ENCODE data around the gene UCP1.

Gene UCP1, protein sequence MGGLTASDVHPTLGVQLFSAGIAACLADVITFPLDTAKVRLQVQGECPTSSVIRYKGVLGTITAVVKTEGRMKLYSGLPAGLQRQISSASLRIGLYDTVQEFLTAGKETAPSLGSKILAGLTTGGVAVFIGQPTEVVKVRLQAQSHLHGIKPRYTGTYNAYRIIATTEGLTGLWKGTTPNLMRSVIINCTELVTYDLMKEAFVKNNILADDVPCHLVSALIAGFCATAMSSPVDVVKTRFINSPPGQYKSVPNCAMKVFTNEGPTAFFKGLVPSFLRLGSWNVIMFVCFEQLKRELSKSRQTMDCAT

DNA sequence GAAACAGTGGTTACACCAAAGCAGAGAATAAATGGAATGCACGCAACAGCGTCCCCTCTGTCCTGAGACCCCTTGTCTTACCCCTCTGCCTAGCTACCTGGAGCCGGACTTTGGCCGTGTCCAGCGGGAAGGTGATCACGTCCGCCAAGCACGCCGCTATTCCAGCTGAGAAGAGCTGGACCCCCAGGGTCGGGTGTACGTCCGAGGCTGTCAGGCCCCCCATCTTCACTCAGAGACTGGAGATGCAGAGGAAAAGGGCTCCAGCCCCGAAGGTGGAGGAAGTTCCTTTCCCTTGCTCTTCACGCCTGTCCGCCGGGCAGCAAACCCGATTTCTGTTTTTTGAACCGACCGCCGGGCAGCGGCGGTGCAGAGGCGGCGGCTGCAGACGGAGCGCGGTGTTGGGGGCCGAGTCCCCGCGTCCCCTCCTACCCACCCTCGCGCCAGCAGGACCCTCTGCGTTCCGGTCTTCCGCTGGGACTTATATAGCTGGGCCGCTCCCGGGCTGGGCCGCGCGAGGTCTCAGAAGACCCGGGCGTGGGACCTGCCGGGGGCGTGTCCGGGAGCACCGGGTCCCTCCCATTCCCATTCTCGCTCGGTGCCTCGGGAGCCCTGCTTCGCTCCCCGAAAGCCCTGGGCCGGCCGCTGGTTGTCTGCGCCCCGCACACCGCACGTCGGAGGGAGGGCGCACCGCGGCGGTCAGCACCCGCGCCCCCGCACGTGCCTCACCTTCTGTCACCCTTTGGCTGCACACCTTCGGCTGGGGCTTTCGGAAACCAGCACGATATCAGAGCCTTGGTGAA is at the start of gene UCP1:
TSS of gene UCP1 (minus strand) at position 455 of the 800 bp plus-strand sequence. CDS start at position 223, 232 bp downstream.
- no peak for DNase-seq

DNA sequence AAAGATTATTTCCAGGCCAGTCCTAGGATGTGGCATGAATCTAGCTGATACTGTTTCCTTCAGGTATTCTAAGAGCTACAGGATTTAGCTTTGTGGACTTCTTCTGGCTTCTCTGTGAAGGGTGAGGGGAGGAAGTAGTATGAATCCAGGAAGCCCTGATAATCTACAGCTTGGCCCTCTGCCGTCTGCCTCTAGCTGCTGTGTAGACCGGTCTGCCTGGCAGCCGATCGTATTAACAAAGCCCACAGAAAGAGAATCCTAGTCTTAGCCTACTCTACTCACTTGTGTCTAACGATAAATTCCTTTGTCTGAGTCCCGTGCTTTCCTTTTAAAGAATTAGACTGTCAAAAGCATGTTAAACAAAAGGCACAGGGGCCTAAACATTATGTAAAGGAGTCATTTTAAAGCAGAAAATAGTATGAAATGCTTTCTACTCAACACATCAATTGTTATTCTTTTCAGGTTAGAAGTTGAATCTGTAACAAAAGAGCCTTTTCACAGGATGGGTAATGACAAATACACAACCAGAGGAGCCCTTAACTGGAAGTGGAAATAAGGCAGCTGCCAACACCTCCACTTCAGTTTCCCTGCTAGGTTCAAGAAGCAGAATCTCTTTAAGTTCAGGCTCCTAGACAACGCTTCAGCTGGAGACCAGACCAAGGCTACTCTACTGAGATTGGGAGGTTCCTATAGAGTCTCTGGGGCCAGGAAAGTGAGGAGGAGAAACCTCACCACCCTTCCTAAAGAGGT is 48.9 kb upstream of the UCP1 start:
- DNase-seq, result no peak

DNA sequence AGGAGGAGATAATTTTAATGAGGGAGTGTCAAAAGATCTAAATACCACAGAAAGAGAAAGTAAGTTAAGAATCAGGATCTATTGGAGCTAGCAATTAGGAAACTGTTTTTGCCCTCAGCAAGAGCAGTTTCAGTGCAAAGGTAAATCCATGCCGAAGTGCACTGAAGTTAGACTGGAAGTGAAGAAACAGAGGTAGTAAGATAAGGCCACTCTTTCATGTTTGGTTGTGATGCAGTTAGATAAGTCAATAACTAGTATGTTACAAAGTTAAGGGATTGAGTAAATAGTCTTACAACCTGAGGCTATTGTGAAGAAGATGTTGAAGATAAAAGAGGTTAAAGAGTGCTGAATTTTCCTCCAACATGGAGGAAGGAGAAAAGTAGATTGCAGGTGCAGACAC is 46.7 kb upstream of the UCP1 start:
- no peak for DNase-seq

DNA sequence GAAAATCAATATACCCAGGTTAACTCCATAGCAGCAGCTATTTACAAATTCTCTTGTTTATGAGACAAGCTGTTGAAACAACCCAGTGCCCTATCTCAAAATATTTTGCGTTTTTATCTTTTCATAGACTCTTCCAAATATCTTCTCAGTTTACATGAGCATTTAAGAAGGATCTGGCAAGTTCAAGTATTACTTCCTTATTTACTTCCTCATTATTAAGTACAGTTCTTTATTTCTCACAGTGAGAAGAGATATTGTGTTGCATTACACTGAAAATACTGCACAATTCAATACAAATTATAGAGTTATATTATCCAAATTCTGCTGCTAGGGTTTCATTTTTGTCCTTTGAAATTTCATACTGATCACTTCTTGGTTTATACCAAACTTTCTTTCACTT is 43.6 kb upstream of the UCP1 start:
- DNase-seq, result no peak

DNA sequence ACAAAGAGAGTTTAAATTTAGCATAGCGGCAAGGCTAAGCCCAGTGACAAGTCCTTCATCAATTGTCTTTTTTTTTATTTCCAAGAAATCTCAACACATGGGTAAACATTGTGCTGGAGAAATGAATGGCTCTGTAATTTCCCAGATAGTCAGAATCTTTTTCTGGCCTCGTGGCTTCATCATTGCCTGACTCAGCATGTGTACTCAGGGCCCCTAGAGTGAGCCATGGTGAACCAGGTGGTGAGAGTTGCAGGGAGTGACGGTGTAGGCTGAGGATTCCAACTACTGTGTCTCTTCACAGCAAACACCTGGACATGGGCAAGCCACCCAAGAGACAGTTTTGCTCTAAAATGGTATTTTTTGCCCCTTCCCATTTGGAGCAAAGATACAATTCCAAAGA is 43.1 kb upstream of the UCP1 start:
- no peak for DNase-seq

DNA sequence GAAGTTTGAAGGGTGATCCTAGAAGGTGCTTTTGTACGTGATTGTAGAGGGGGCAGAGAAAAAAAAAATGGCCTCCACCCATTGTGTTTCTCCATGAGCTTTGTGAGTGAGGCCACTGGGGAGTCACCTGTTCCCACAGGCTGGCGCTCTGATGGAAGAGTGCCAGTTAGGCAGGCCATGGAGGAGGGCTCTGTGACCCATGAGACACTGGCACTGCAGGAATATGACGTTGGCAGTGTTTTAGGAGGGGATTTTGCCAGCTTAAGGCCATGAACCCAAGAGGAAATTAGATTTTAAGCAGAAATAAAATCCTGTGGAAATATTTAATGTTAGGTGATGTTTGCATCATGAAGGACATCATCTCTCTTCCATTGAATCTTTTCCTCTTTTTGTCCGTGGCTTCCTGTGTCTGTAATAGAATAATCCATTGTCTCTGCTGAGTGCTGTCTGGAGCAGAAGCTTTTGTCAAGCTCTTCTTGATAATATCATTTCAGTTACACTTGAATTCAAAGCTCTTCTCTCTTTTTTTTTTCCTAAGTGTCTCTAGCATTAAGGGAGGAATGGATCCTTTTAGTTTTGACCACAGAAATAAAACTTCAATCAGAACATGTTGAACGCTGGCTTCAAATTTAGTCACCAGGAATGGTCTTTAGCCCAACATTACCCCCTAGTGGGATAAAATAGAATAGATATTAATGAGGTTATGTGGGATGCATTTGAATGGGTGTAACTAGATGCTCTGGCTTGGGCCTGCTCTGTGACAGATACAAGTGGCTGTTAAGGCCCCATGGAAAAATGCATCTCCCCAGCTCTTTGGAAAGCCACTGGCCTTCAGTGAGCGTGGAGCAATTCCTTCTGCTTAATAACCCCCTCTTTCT is 41.0 kb upstream of the UCP1 start:
- DNase-seq, result peak; percentile 35

DNA sequence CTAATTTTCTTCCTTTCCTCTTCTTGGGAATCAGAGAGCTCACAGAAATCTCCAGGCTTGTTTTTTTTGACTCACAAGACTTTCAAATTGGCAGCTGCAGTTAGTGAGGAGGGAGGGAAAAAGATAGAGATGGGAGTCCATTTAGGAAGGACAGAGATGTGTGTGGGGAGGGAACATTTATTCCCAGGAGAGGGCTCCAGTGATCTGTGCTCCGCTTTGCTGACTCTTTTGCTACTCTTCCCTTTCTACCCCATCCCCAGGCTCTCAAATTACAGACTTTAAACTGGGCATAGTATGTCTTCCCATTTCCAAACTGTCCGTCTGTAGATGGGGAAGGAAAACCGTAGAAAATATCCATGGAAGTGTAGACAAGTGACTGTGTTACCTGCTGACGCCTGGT is 39.1 kb upstream of the UCP1 start:
- DNase-seq, result no peak

DNA sequence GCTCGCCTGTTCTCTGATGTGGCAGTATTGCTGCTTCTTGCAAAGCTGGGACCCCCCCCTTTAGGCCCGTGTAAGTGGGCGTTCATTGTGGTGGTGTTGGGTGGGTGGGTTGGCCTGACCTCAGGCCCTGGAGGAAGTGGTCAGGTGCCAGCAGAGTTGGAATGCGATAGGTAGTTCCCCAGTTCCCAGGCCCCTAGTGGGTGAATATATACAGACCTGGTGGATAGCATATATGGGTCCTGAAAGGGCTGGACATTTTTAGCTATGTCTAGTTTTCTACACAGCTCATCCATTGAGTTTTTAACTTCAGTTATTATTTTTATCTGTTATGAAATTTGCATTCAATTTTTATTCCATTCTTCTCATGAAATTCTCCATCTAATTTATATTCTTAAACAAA is 35.8 kb upstream of the UCP1 start:
- no peak for DNase-seq

DNA sequence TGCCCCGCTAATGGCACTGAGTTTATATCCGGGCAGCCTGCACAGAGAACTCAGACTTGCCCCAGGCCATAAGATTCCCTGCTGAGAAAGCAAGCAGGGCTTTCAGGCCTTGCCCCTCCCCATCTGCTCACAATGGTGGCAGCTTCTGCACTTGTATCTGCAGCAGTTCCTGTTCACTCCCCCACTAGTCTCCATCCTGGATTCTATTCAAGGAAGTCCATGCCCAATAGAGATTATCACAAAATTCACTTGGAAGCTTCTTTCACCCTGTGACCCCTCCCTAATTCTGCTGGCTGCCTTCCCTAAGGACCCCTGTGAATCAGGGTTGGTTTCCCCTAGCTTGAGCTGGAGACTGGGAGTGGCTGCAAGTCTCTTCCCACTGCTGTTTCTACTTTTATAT is 34.5 kb upstream of the UCP1 start:
- no peak for DNase-seq

DNA sequence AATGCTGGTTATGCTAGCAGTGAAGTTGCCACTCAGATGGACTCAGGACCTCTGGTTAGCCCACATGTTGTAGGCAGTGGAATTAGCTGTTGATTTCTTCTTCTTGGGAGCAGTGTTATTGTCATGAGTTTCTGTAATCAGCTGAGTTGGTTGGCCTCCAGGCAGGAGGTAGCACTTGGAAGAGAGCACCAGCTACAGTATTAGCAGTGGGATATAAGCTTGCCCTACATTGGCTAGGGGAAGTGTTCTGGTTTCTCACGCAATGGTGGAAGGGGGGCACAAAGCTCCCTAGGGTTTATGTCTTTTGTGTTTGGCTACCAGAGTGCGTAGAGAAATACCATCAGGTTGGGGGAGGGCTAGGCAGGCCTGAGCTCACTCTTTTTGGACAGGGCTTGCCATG is 34.0 kb upstream of the UCP1 start:
- DNase-seq, result no peak

DNA sequence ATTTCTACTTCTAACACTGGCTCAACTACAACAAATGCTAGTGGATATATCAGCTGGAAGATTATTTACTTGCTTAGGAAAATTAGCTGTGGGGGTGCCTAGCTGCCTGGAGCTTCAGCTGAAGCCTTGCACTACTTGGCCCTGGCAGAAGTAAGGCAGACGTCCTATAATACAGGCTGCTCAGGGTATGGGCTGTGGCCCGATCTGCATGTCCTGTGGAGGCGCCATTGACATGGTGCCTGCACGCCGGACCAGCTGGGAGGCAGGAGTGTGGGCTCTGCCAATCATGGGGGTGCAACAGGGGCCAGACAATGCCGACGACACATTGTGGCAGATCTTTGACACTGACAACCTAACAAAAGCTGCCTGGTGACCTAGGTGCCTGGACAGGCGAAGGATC is 31.6 kb upstream of the UCP1 start:
- DNase-seq, result no peak

DNA sequence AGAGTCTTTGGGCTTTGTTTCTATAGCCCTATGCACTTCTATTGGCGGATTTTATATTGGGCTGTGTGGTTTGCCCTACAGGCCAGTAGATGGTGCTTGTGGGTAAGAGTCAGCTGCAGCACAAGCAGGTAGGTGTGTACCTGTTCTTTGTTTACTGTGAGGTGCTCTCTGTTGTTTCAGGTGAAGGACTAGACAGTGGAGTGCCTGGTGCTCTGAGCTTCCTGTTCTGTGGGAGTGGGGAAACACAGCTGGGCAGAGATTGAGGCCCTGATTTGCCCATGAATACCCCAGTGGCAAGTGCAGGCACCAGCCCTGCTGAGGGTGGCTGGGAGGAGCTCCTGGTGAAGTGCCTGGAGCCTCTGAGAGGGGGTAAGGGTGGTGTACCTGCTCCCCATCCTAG is 26.3 kb upstream of the UCP1 start:
- DNase-seq, result peak; percentile 2

DNA sequence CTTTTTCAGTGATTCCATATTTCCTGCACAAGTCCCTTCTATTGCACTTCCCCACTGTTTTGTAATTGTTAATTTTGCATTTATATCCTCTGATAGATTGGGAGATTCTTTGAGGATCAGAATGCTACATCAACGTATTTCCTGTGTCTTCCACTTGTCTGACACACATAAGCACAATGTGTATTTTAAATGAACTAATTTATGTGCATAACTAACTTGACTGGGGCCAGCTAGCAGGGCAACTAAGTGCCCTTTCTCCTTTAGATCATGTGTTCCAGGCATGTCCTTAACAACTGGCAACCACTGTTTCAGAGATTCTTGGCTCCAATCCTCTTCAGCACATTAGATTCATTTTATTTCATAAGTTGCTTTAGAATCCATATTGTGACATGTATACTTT is 15.7 kb upstream of the UCP1 start:
- DNase-seq, result no peak

DNA sequence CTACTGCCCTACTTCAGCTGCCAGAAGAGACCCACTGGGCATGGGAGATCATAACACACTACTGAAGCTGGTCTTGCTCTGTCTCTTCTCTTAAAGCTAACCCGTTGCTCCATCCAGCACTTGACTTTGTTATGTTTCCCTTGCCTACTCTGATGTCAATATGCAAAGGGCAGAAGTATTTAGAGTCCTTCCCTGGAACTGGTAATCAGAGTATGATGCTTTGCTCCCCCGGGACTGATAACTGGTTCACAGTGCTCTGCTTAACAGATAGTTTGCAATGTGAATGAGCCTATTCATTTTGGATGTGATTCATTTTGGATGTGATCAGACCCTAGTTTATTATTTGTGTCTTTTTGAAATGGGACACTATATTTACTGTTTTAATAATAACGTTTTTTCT is 12.3 kb upstream of the UCP1 start:
- no peak for DNase-seq

DNA sequence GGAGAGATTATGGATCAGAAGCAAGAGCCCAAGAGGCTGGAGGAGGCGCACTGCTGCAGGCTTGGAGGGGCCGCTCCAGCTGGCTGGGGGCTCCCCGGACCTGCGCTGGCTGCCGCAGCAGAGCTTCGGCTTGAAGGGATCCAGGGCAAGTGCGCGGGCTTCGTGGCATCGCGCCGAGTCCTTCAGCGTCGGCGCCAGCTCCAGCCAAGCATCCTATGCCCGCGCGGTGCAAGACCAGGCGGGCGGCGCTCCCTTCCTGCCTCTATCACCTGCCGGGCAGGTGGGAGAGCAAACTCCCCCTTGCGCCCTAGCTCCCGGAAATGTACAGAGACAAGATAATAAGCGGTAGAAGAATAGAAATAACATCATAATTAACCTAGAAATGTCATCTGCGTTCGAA is 10.5 kb upstream of the UCP1 start:
- DNase-seq, result no peak

DNA sequence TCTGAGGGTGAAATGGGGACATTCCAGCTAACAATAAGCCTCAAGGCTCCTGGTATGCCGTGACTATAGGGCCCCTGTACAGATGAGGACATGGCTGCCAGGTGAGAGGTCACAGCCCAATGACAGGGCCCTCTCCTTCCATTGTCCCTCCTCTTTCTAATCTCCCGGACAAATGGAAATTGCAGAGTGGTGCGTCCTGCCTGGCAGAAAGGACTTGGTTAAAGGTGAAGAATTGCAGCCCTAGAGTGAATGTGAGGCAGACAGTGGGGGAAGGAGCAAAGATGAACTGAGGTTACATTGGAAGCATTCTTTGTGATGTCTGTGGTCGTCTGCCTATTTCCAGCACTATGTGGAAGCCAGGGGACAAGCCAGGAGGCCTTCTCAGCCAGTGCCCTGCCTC is 6.7 kb upstream of the UCP1 start:
- DNase-seq, result no peak

DNA sequence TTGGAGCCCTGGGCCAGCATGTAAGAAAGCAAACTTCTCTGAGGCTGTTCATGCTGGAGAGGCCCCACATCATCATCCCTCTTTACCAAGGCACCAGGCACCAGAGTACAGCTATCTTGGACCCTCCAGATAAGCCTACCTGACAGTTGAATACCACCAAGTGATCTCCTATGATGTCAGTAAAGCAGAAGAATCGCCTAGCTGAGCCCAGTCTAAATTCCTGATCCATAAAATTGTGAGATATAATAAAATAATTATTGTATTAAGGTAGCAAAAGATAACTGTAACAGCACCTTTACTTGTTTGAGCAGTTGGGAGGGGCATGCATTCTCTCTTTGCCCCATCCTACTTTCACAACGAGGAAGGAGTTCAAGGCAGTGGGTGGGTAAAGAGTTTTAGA is 2.9 kb upstream of the UCP1 start:
- no peak for DNase-seq

DNA sequence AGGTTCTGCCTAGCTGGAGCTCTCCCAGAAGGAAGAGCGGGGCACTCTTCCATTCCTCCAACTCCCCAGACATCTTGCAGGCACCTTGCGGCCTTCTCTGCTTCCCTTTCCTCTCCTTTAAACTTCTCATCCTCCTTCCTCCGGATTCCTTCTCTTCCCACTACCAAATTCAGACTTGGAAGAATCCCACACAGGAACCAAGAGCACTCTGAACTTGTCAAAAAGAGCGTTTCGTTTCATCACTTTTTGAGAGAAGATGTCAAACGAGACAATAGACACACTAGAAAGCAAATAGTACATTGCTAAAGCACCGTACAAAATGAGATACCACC is 512 bp upstream of the UCP1 start:
- DNase-seq, result no peak

DNA sequence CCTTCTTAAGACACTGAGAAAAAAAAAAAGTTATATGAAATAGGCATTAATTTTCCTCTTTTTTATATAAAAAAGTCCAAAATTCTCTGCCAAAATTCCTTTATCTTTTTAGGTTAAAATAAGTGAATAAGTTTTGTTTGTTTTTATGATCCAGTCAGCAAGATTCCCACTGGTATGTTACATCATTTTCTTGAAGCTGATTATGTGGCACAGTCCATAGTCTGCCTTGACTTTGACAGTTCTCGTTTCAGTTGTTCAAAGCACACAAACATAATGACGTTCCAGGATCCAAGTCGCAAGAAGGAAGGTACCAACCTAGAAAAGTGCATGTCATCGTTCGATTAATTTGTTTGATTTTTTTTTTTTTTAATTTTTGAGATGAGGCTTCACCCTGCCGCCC is 9.1 kb downstream of the UCP1 start:
- no peak for DNase-seq

DNA sequence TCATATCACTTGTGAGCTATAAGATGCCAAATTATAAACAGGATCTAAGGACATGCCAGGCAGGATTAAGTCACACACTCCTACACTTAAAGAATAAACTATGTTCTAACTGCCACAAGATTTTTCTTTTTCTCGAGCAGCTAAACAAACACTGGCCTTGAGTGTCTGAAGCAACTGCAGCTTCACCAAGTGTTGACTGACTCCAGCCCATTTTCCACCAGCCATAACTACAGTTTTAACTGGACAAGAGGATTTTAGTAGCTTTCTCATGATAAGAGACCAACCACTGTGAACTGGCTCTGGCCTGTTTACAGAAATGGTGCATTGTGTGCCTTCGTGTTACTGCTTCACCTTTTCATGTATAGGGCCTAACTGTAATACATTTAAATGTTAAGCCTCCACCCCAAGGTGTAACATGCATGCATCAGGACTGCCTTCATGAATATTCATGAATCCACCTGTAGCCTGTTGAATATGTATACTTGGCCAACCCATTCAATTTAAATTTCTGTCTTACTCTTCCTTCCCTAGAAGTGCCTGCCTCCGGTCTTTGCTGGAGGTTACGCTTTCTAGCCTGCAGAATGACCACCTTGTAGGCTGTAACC is 10.8 kb downstream of the UCP1 start:
- DNase-seq, result no peak

DNA sequence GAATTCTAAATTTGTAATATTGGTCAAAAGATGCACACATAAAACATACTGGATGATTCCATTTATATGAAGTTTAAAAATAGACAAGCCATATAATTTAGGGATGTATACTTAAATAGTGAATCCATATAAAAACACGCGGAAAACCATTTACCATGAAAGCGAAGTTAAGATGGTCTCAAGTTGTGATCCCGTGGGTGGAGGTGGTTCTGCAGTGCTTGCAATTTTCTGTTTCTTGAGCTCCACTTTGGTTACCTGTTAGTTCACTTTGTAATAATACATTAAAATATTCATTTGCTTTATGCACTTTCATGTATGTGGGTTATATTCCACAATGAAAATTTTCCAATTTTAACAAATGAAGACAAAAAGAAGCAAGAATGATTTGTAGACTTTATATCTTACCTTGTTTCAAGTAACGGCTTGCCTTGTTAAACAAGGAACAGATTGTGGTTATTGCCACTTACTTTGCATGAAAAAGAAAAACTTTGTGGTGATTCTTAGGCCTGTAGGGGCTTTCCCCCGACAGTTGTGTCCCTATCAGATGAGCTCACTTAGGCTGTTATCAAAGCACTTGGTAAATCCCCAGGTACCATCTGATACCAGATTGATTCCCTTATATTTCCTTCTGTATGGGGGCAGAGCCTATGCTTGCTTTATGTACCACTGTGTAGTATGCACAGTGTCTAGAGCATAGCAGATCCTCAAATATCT is 12.2 kb downstream of the UCP1 start:
- peak; percentile 65 for DNase-seq

DNA sequence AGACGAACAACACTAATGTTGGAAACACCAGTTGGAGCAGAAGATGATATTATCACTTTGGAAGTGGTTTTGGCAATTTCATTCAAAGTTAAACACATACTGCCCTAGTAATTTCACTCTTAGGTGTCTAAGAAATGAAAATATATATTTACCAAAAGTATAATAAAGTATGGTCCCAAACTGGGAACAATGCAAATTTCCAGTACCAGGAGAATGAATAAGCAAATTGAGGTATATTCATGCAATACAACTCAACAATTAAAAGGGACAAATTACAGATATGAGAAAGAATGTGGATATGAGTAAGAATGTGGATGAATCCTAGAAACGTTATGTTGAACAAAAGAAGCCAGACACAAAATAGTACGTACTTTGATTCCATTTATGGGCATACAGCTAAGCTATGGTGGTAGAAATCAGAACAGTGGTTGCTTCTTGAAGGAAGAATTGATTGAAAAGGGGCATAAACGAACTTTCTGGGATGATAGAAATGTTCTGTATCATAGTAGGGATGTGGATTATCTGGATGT is 34.7 kb downstream of the UCP1 start:
- DNase-seq, result no peak

Measured in activated CD4-positive, alpha-beta T cell treated with anti-CD3 and anti-CD28 coated beads, Interleukin-2, amount 50 U/mL, for 16 hours (primary cell).